ENCODE results near the gene COPE.

COPE gene

GRCh38 chr19:18849838-18850400 lies 69.3 kb downstream of the COPE start:
- no peak for DNase-seq

Measured in T-helper 9 cell (primary cell).